ENCODE results near the gene LIPI.

- TF ChIP-seq CTCF (IDR thresholded peaks at IDR 0.05; ENCODE audit: insufficient read depth, low read length, poor library complexity, severe bottlenecking) (no peak), EZH2phosphoT487 (conservative IDR thresholded peaks at IDR 0.05; ENCODE audit: low read length) (no peak)
These were observed 94.7 kb downstream of the LIPI start for GRCh38 chr21:14116080-14116481.
